Tibial nerve (tissue), 4 donors: ENCODE data around the gene CD93. TPM values are rescaled to one million over a fixed set of nuclear protein-coding genes. Genes with fewer than 3 reads are reported as not detected.

Experiments
- DNase-seq, 2 donors: peaks; one replicate each; pipeline ENCODE4 v3.0.0-alpha.2; 2019; ENCODE audit warnings: low spot score in 2 of 2
- H3K27ac ChIP-seq, 4 donors: fragments of 200-600 bp; sonication (generic) in 3 of 4; one replicate each; pipeline ENCODE4 v1.5.1; 2017 to 2019; ENCODE audit warnings: mild to moderate bottlenecking in 1 of 4
- H3K27me3 ChIP-seq, 2 donors: fragments of 200-600 bp; sonication (generic) in 1 of 2; one replicate each; pipeline versions ENCODE4 v1.5.1 to v1.6.0; 2017 to 2019
- H3K36me3 ChIP-seq, 3 donors: fragments of 200-600 bp; sonication (generic); one replicate each; pipeline ENCODE4 v1.5.1; 2018 to 2019
- H3K4me1 ChIP-seq, 4 donors: fragments of 200-600 bp; sonication (generic) in 3 of 4; one replicate each; pipeline ENCODE4 v1.5.1; 2017 to 2019
- H3K4me3 ChIP-seq, 4 donors: fragments of 200-600 bp; sonication (generic) in 3 of 4; one replicate each; pipeline ENCODE4 v1.5.1; 2017 to 2019; ENCODE audit warnings: mild to moderate bottlenecking in 1 of 4, moderate library complexity in 1 of 4
- H3K9me3 ChIP-seq, 4 donors: fragments of 200-600 bp; sonication (generic) in 3 of 4; one replicate each; pipeline ENCODE4 v1.5.1; 2017 to 2019
- EP300 ChIP-seq, 2 donors: sonication (generic); formaldehyde crosslinking; IDR thresholded peaks; one replicate each; pipeline ENCODE4 v1.6.1; 2017; ENCODE audit warnings: antibody characterized with exemption in 2 of 2, mild to moderate bottlenecking in 1 of 2
- POLR2A ChIP-seq, 2 donors: fragments of 450-650 bp; IDR thresholded peaks; one replicate each; pipeline ENCODE4 v1.6.1; 2017; ENCODE audit warnings: antibody characterized with exemption in 2 of 2, mild to moderate bottlenecking in 2 of 2, moderate library complexity in 2 of 2
- WGBS, 2 donors: methylation state at CpG; one replicate each; pipeline ENCODE4 v1.1.5; 2018; 5-methylcytosine and 5-hydroxymethylcytosine counted together
- total RNA-seq, 4 donors: library from RNA; depleted of rRNA; stranded (reverse); fragments of >200 nt; gene quantifications; one replicate each; pipeline ENCODE4 v1.1.0, GENCODE V29; 2016
- TF ChIP-seq, protein P1 (sequence below), 5 experiments: fragments of 200-600 bp in 3 of 5; fragments of 450-650 bp in 2 of 5; sonication (generic) in 3 of 5; IDR thresholded peaks; one replicate each; pipeline ENCODE4 v1.5.1; 2016 to 2019; ENCODE audit warnings: antibody characterized with exemption in 5 of 5, mild to moderate bottlenecking in 3 of 5, moderate library complexity in 2 of 5

Gene CD93
- total RNA-seq, 4 donors from 2014 or later: 23.0 to 85.1 (median 65.7) TPM

DNA sequence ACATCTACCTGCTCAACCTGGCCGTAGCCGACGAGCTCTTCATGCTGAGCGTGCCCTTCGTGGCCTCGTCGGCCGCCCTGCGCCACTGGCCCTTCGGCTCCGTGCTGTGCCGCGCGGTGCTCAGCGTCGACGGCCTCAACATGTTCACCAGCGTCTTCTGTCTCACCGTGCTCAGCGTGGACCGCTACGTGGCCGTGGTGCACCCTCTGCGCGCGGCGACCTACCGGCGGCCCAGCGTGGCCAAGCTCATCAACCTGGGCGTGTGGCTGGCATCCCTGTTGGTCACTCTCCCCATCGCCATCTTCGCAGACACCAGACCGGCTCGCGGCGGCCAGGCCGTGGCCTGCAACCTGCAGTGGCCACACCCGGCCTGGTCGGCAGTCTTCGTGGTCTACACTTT is 50.4 kb downstream of the CD93 start:
- Histone ChIP-seq H3K36me3 (no peaks in the 10 kb centered on the region), H3K9me3 (no peaks in the 10 kb centered on the region), H3K27ac (no peak overlapping the region), H3K4me3 (no peak overlapping the region), H3K4me1 (peaks cover 0 to 4% (median 0%) of the 10 kb centered on the region in 4 donors), H3K27me3 (peaks cover 0 to 24% of the 10 kb centered on the region in 2 donors)
- TF ChIP-seq POLR2A (IDR thresholded peaks at IDR 0.05) (no peak), EP300 (IDR thresholded peaks at IDR 0.05) (no peak)
- TF ChIP-seq, protein P1, sequence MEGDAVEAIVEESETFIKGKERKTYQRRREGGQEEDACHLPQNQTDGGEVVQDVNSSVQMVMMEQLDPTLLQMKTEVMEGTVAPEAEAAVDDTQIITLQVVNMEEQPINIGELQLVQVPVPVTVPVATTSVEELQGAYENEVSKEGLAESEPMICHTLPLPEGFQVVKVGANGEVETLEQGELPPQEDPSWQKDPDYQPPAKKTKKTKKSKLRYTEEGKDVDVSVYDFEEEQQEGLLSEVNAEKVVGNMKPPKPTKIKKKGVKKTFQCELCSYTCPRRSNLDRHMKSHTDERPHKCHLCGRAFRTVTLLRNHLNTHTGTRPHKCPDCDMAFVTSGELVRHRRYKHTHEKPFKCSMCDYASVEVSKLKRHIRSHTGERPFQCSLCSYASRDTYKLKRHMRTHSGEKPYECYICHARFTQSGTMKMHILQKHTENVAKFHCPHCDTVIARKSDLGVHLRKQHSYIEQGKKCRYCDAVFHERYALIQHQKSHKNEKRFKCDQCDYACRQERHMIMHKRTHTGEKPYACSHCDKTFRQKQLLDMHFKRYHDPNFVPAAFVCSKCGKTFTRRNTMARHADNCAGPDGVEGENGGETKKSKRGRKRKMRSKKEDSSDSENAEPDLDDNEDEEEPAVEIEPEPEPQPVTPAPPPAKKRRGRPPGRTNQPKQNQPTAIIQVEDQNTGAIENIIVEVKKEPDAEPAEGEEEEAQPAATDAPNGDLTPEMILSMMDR (IDR thresholded peaks at IDR 0.05): no peak
- DNase-seq: no peak
- WGBS, 2 donors: 93 to 97% methylated on average over 40 to 41 of the region's 41 CpGs

DNA sequence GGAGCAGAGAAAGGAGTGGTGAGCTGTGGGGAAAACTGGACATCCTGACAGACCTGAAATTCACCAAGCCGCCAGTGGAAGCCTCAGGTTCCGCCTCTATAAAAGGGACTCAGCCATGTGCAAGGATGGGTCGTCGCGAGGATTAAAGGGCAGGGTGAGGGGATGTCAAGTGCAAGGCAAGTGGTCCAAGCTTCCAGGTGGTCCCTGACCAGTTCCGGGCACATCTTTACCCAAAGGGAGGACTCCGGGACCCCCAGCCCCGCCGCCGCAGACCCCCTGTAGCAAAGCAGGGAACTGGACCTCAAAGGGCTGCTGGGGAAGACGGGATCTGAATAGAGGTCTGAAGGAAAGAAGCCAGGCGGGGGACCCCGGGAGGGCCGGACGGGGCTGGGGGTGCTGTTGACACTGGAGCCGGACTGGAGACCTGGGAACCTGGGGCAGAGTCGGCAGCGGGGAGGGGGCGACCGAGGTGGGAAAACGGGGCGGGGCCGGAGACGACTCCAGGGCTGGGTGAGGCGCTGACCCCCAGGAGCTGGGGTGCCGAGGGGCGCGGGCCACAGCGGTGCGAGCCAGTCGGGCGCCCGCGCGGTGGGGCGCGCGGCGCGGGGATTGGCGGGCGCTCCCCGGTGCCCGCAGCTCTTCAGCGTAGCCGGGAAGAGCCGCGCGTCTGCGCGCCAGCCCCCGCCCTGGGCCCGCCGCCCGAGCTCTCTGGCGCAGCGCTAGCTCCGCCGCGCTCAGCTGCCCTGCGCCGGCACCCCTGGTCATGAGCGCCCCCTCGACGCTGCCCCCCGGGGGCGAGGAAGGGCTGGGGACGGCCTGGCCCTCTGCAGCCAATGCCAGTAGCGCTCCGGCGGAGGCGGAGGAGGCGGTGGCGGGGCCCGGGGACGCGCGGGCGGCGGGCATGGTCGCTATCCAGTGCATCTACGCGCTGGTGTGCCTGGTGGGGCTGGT is 51.1 kb downstream of the CD93 start, which contains the start of gene SSTR4:
Gene SSTR4, plus strand, starts transcription at position 592 of the 951 bp plus-strand sequence. Its CDS starts 172 bp downstream, at position 764.
- Histone ChIP-seq H3K27ac (no peak within 1 kb of the TSS), H3K4me1 (peaks cover 0 to 4% (median 0%) of the 10 kb centered on the region in 4 donors), H3K27me3 (peaks cover 0 to 24% of the 10 kb centered on the region in 2 donors), H3K36me3 (no peaks in the 10 kb centered on the region), H3K9me3 (no peaks in the 10 kb centered on the region), H3K4me3 (peak within 1 kb of the TSS in 1 of 4 donors; percentile 33)
- WGBS, 2 donors: 35 to 40% methylated on average over 36 to 57 of the region's 83 CpGs
- TF ChIP-seq POLR2A (IDR thresholded peaks at IDR 0.05): no peak
- TF ChIP-seq, protein P1 (IDR thresholded peaks at IDR 0.05): no peak
- TF ChIP-seq EP300 (IDR thresholded peaks at IDR 0.05): no peak
- DNase-seq: no peak

DNA sequence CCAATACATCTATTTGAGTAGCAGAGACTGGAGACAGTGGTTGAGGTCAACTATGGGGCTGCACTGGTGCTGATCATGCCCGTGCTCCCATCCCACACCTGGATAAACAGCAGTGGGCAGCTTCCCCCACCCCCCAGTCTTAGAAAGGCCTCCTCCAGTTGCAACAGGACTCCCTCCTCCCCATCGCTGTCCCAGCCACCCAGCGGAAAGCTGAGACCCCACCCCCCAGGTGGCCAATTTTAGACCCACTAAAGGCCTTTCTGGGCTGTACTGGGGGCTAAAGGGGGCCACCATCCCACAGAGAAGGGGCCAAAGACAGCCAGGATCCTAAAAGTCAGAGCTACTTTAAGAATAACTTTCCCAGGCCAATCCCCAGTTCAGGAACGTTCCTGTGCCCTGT is 52.2 kb downstream of the CD93 start:
- WGBS, 2 donors: 89 to 91% methylated on average over 3 to 4 of the region's 4 CpGs
- Histone ChIP-seq H3K9me3 (no peaks in the 10 kb centered on the region), H3K27me3 (peaks cover 0 to 24% of the 10 kb centered on the region in 2 donors), H3K4me1 (peaks cover 0 to 4% (median 0%) of the 10 kb centered on the region in 4 donors), H3K27ac (no peak overlapping the region), H3K4me3 (no peak overlapping the region), H3K36me3 (no peaks in the 10 kb centered on the region)
- DNase-seq: no peak
- no peak for TF ChIP-seq POLR2A (IDR thresholded peaks at IDR 0.05)
- TF ChIP-seq, protein P1 (IDR thresholded peaks at IDR 0.05): no peak
- no peak for TF ChIP-seq EP300 (IDR thresholded peaks at IDR 0.05)

DNA sequence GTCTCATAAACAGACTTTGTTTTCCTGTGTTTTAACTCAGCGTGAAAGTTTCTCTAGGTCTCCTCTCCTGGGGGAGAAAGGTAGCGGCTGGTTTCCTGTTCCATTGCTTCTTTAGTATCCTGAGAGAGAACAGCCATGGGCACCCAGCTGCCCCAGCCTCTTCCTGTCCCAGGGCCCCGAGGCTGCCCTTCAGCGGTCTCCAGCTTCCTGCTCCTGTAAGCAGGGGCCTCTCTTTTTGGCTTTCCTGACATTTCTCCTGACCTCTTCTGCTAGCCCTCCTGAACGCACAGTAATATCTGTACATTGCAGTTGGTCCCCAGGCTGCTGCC is 53.4 kb downstream of the CD93 start:
- Histone ChIP-seq H3K27ac (no peak overlapping the region), H3K9me3 (no peaks in the 10 kb centered on the region), H3K27me3 (peaks cover 0 to 24% of the 10 kb centered on the region in 2 donors), H3K4me1 (peaks cover 0 to 4% (median 0%) of the 10 kb centered on the region in 4 donors), H3K4me3 (no peak overlapping the region), H3K36me3 (no peaks in the 10 kb centered on the region)
- WGBS, 2 donors: 71 to 78% methylated on average over 5 of the region's 5 CpGs
- TF ChIP-seq EP300 (IDR thresholded peaks at IDR 0.05) (no peak), POLR2A (IDR thresholded peaks at IDR 0.05) (no peak)
- TF ChIP-seq, protein P1 (IDR thresholded peaks at IDR 0.05): no peak
- no peak for DNase-seq
